Upper lobe of left lung (tissue), 4 donors: ENCODE results near the gene ULBP2.

ENCODE experiments used
- CTCF ChIP-seq, 6 experiments: fragments of 450-650 bp in 4 of 6; fragments of 200-600 bp in 2 of 6; sonication (generic) in 2 of 6; IDR thresholded peaks; one replicate each; pipeline ENCODE4 v1.5.1; 2016 to 2019; ENCODE audit warnings: antibody characterized with exemption in 6 of 6
- EP300 ChIP-seq, 4 donors: sonication (generic); formaldehyde crosslinking; IDR thresholded peaks; one replicate each; pipeline ENCODE4 v1.5.1; 2017; ENCODE audit warnings: antibody characterized with exemption in 4 of 4, control low read depth in 2 of 4
- POLR2A ChIP-seq, 4 donors: fragments of 450-650 bp; IDR thresholded peaks; one replicate each; pipeline ENCODE4 v1.5.1; 2016 to 2017; ENCODE audit warnings: antibody characterized with exemption in 4 of 4, mild to moderate bottlenecking in 2 of 4
- POLR2AphosphoS5 ChIP-seq, 2 donors: sonication (generic); formaldehyde crosslinking; IDR thresholded peaks; one replicate each; pipeline ENCODE4 v1.5.1; 2017; ENCODE audit warnings: antibody characterized with exemption in 2 of 2

- TF ChIP-seq POLR2A (IDR thresholded peaks at IDR 0.05) (no peak), CTCF (IDR thresholded peaks at IDR 0.05) (no peak), POLR2AphosphoS5 (IDR thresholded peaks at IDR 0.05) (no peak), EP300 (IDR thresholded peaks at IDR 0.05) (no peak)
These were observed 49.1 kb downstream of the ULBP2 start for GRCh38 chr6:149990661-149991471.
